GOT3 (cell line): ENCODE measurements around the gene TLNRD1.

Experiments used
- DNase-seq: peaks from one replicate; lab custom pipeline; 2025; ENCODE audit warnings: mixed read lengths; lab: John Stamatoyannopoulos, UW

TLNRD1 gene

GRCh38 chr15:80977627-80978036, 23.1 kb upstream of the TLNRD1 start:
- no peak for DNase-seq

- no peak for DNase-seq
Observed at GRCh38 chr15:80978685-80979329, 21.9 kb upstream of the TLNRD1 start.

- DNase-seq = no peak
Observed at GRCh38 chr15:80979538-80980200, 21.1 kb upstream of the TLNRD1 start.

GRCh38 chr15:80982205-80982604, 18.5 kb upstream of the TLNRD1 start:
- no peak for DNase-seq

GRCh38 chr15:80982839-80983238, 17.9 kb upstream of the TLNRD1 start:
- no peak for DNase-seq

GRCh38 chr15:80984856-80985255, 15.9 kb upstream of the TLNRD1 start:
- no peak for DNase-seq

GRCh38 chr15:80985981-80986380, 14.7 kb upstream of the TLNRD1 start:
- DNase-seq = no peak

GRCh38 chr15:80986487-80986886, 14.2 kb upstream of the TLNRD1 start:
- no peak for DNase-seq

- no peak for DNase-seq
Observed at GRCh38 chr15:80988148-80988796, 12.5 kb upstream of the TLNRD1 start.

GRCh38 chr15:80989081-80989517, 11.6 kb upstream of the TLNRD1 start:
- DNase-seq = no peak

GRCh38 chr15:80989518-80990478, 10.9 kb upstream of the TLNRD1 start, which contains the start of gene MESD:
MESD (minus strand) TSS chr15:80989819; CDS start chr15:80989791, 28 bp downstream.
- DNase-seq = peak; percentile 77

- DNase-seq = no peak
Observed at GRCh38 chr15:80990955-80991354, 9.8 kb upstream of the TLNRD1 start.

- DNase-seq = no peak
Observed at GRCh38 chr15:80991421-80991820, 9.3 kb upstream of the TLNRD1 start.

GRCh38 chr15:80992006-80992405, 8.7 kb upstream of the TLNRD1 start:
- no peak for DNase-seq

- DNase-seq = no peak
Observed at GRCh38 chr15:80992441-80992840, 8.3 kb upstream of the TLNRD1 start.

GRCh38 chr15:80996247-80996646, 4.5 kb upstream of the TLNRD1 start:
- no peak for DNase-seq

- no peak for DNase-seq
Observed at GRCh38 chr15:80997692-80998091, 3.0 kb upstream of the TLNRD1 start.

- no peak for DNase-seq
Observed at GRCh38 chr15:80998251-80998650, 2.5 kb upstream of the TLNRD1 start.

GRCh38 chr15:80999623-81000036, 1.1 kb upstream of the TLNRD1 start:
- DNase-seq = no peak

- no peak for DNase-seq
Observed at GRCh38 chr15:81000144-81000623, 539 bp upstream of the TLNRD1 start.

- DNase-seq = no peak
Observed at GRCh38 chr15:81001152-81002008, 657 bp downstream of the TLNRD1 start.
